T-cell (primary cell): Measurements from ENCODE around the gene PRDX3. TPM values are rescaled to one million over a fixed set of nuclear protein-coding genes. Genes with fewer than 3 reads are reported as not detected.
A peak's percentile ranks its signal among the peaks of the same experiment; 100 is the strongest.

Experiments
- ATAC-seq, 4 experiments: fragments of 200-7000 bp in 3 of 4; fragments of 150-1000 bp in 1 of 4; cut with Tn5 transposase; replicated peaks in 1 of 4; 1 replicate in 3 of 4; 2 replicates in 1 of 4; pipeline ENCODE4 v1.10.0; 2021; ENCODE audit warnings: moderate library complexity in 3 of 4, mild to moderate bottlenecking in 2 of 4, moderate number of reproducible peaks in 1 of 4
- CTCF ChIA-PET, 2 donors: fragments of 300-600 bp; sonication (Branson Sonifier 250); formaldehyde crosslinking; loops; one replicate each; lab custom pipeline; 2022; ENCODE audit warnings: antibody characterized with exemption in 2 of 2; lab: Charles Lee
- POLR2A ChIA-PET, 2 donors: fragments of 300-600 bp; sonication (Branson Sonifier 250); formaldehyde crosslinking; loops; one replicate each; lab custom pipeline; 2022; ENCODE audit warnings: antibody characterized with exemption in 2 of 2; lab: Charles Lee
- DNase-seq, 35 experiments: peaks; one replicate each; pipeline versions ENCODE4 v3.0.0 to v3.0.0-alpha.2; 2013 to 2023
- H3K27ac ChIP-seq: one replicate; pipeline ENCODE4 v1.5.1; 2013; ENCODE audit warnings: low read length
- H3K27me3 ChIP-seq, 2 experiments: replicated peaks in 1 of 2; 1 replicate in 1 of 2; 2 replicates in 1 of 2; pipeline versions ENCODE4 v1.6.1 to v1.7.0; 2013; ENCODE audit warnings: low read length in 1 of 2, mixed read lengths in 1 of 2; ENCODE audit not compliant: control insufficient read depth in 2 of 2, insufficient read depth in 2 of 2; ENCODE audit errors: extremely low read depth in 1 of 2
- H3K36me3 ChIP-seq, 2 donors: 1 replicate in 1 of 2; 2 replicates in 1 of 2; pipeline versions ENCODE4 v1.6.1 to v1.7.0; 2013; ENCODE audit warnings: low read length in 1 of 2; ENCODE audit not compliant: control insufficient read depth in 2 of 2, insufficient read depth in 1 of 2; ENCODE audit errors: extremely low read depth in 1 of 2
- H3K4me1 ChIP-seq, 2 experiments: 1 replicate in 1 of 2; 2 replicates in 1 of 2; pipeline versions ENCODE4 v1.6.1 to v1.7.0; 2013; ENCODE audit warnings: low read length in 2 of 2, mixed read lengths in 1 of 2; ENCODE audit not compliant: insufficient read depth in 2 of 2, control insufficient read depth in 1 of 2; ENCODE audit errors: extremely low read depth in 1 of 2
- H3K4me3 ChIP-seq, 2 donors: 1 replicate in 1 of 2; 2 replicates in 1 of 2; pipeline versions ENCODE4 v1.5.1 to v1.7.0; 2013; ENCODE audit warnings: mild to moderate bottlenecking in 2 of 2, low read length in 1 of 2, moderate library complexity in 1 of 2; ENCODE audit not compliant: control insufficient read depth in 1 of 2; ENCODE audit errors: extremely low read depth in 1 of 2
- H3K9me3 ChIP-seq: 2 replicates; pipeline ENCODE4 v1.7.0; 2013
- H3K27ac Mint-ChIP-seq, 2 donors: one replicate each; pipeline ENCODE4 v1.8.0; 2020 to 2021; ENCODE audit warnings: mild to moderate bottlenecking in 2 of 2, mixed read lengths in 2 of 2
- H3K27me3 Mint-ChIP-seq, 2 donors: one replicate each; pipeline ENCODE4 v1.8.0; 2021 to 2022; ENCODE audit warnings: mixed read lengths in 2 of 2
- H3K36me3 Mint-ChIP-seq: one replicate; pipeline ENCODE4 v1.8.0; 2021; ENCODE audit warnings: mixed read lengths
- H3K4me1 Mint-ChIP-seq, 3 donors: one replicate each; pipeline ENCODE4 v1.8.0; 2020 to 2022; ENCODE audit warnings: mixed read lengths in 3 of 3, mild to moderate bottlenecking in 1 of 3
- H3K4me3 Mint-ChIP-seq, 3 donors: one replicate each; pipeline ENCODE4 v1.8.0; 2020 to 2022; ENCODE audit warnings: mild to moderate bottlenecking in 3 of 3, mixed read lengths in 3 of 3, moderate library complexity in 3 of 3
- H3K9me3 Mint-ChIP-seq, 3 donors: one replicate each; pipeline ENCODE4 v1.8.0; 2020 to 2022; ENCODE audit warnings: mixed read lengths in 3 of 3
- WGBS: methylation state at CpG from one replicate; pipeline ENCODE4 v1.1.5; 2013; ENCODE audit warnings: missing lambda C conversion rate; ENCODE audit not compliant: insufficient coverage; 5-methylcytosine and 5-hydroxymethylcytosine counted together
- total RNA-seq, 35 experiments: library from RNA in 6 of 35; stranded (reverse) in 6 of 35; fragments of 120-200 nt in 1 of 35; gene quantifications; one replicate each; pipeline versions ENCODE4 v1.2.1 to v1.2.4 and lab custom pipeline; 2013 to 2026

PRDX3 gene
- total RNA-seq, 5 donors from 2014 or later (not counting 1 experiment from before 2014, with no cell fraction given): 15.7 to 36.2 (median 34.7) TPM

GRCh38 chr10:119132521-119133345 is 45.9 kb downstream of the PRDX3 start:
- ATAC-seq (no peak), DNase-seq (no peak)
- peaks cover 48% of the 10 kb centered on the region for H3K36me3 Mint-ChIP-seq
- H3K9me3 Mint-ChIP-seq: no peaks in the 10 kb centered on the region
- Histone ChIP-seq H3K27ac (peak overlapping the region; percentile 88), H3K4me1 (peaks cover 10 to 23% of the 10 kb centered on the region in 2 experiments), H3K27me3 (no peaks in the 10 kb centered on the region), H3K4me3 (no peak overlapping the region), H3K36me3 (peaks cover 8 to 42% of the 10 kb centered on the region in 2 donors), H3K9me3 (no peaks in the 10 kb centered on the region)
- H3K4me1 Mint-ChIP-seq: peaks cover 35 to 46% (median 36%) of the 10 kb centered on the region in 3 donors
- H3K4me3 Mint-ChIP-seq: peak overlapping the region; percentile 13 to 87 (median 31)
- H3K27ac Mint-ChIP-seq: peak overlapping the region; percentile 96 to 99
- POLR2A ChIA-PET: interaction anchor here in 1 of 2 donors (0.5 kb wide), 1 partner anchor 731 kb away, joined by 3 read pairs; no protein-coding TSS in a partner anchor
- WGBS: 88% methylated on average over 10 of the region's 14 CpGs
- H3K27me3 Mint-ChIP-seq: no peaks in the 10 kb centered on the region
- CTCF ChIA-PET: interaction anchor here (0.6 to 0.7 kb wide), 2 partner anchors 9 to 24 kb away, joined by 4 to 5 read pairs; no protein-coding TSS in a partner anchor

- Mint-ChIP-seq H3K9me3 (no peaks in the 10 kb centered on the region), H3K36me3 (peaks cover 48% of the 10 kb centered on the region), H3K27ac (peak overlapping the region; percentile 96 to 99), H3K4me1 (peaks cover 35 to 46% (median 36%) of the 10 kb centered on the region in 3 donors), H3K27me3 (no peaks in the 10 kb centered on the region), H3K4me3 (peak overlapping the region; percentile 83 to 87 (median 86))
- 0% methylated on average over 4 of the region's 10 CpGs for WGBS
- DNase-seq (peak in 27 of 35 experiments; percentile 3 to 63 (median 24)), ATAC-seq (peak; percentile 91 to 94 (median 92))
- ChIA-PET CTCF (interaction anchor here in 1 of 2 donors (0.6 kb wide), 1 partner anchor 23 kb away, joined by 5 read pairs; no protein-coding TSS in a partner anchor), POLR2A (interaction anchor here in 1 of 2 donors (0.6 kb wide), 2 partner anchors 52 to 69 kb away, joined by 3 read pairs; no protein-coding TSS in a partner anchor)
- peak overlapping the region; percentile 88 for H3K27ac ChIP-seq
- peaks cover 8 to 42% of the 10 kb centered on the region in 2 donors for H3K36me3 ChIP-seq
- peaks cover 10 to 23% of the 10 kb centered on the region in 2 experiments for H3K4me1 ChIP-seq
- H3K27me3 ChIP-seq: no peaks in the 10 kb centered on the region
- H3K4me3 ChIP-seq: peak overlapping the region; percentile 49 to 72
- H3K9me3 ChIP-seq: no peaks in the 10 kb centered on the region
These were observed 46.9 kb downstream of the PRDX3 start for GRCh38 chr10:119131512-119132240.

- no peak overlapping the region for H3K4me3 Mint-ChIP-seq
- WGBS: 100% methylated on average over 1 of the region's 4 CpGs
- Histone ChIP-seq H3K9me3 (no peaks in the 10 kb centered on the region), H3K27ac (no peak overlapping the region), H3K27me3 (no peaks in the 10 kb centered on the region), H3K4me1 (peaks cover 10 to 23% of the 10 kb centered on the region in 2 experiments), H3K4me3 (no peak overlapping the region), H3K36me3 (peaks cover 8 to 48% of the 10 kb centered on the region in 2 donors)
- ChIA-PET POLR2A (no interaction called here), CTCF (no interaction called here)
- ATAC-seq (no peak), DNase-seq (no peak)
- H3K27me3 Mint-ChIP-seq: no peaks in the 10 kb centered on the region
- H3K4me1 Mint-ChIP-seq: peaks cover 32 to 41% (median 35%) of the 10 kb centered on the region in 3 donors
- peak overlapping the region; percentile 96 to 99 for H3K27ac Mint-ChIP-seq
- no peaks in the 10 kb centered on the region for H3K9me3 Mint-ChIP-seq
- peaks cover 52% of the 10 kb centered on the region for H3K36me3 Mint-ChIP-seq
These were observed 48.9 kb downstream of the PRDX3 start for GRCh38 chr10:119129721-119130120.

- Mint-ChIP-seq H3K4me1 (peaks cover 9 to 18% (median 10%) of the 10 kb centered on the region in 3 donors), H3K36me3 (peaks cover 46% of the 10 kb centered on the region), H3K4me3 (no peak overlapping the region), H3K27ac (no peak overlapping the region), H3K9me3 (no peaks in the 10 kb centered on the region), H3K27me3 (no peaks in the 10 kb centered on the region)
- WGBS: 100% methylated on average over 1 of the region's 2 CpGs
- Histone ChIP-seq H3K27ac (no peak overlapping the region), H3K9me3 (no peaks in the 10 kb centered on the region), H3K4me1 (peaks cover 0 to 10% of the 10 kb centered on the region in 2 experiments), H3K4me3 (no peak overlapping the region), H3K27me3 (no peaks in the 10 kb centered on the region), H3K36me3 (peaks cover 0 to 56% of the 10 kb centered on the region in 2 donors)
- DNase-seq (no peak), ATAC-seq (no peak)
- ChIA-PET CTCF (no interaction called here), POLR2A (no interaction called here)
These were observed 52.7 kb downstream of the PRDX3 start for GRCh38 chr10:119125942-119126341.

GRCh38 chr10:119120875-119121274 is 57.7 kb downstream of the PRDX3 start:
- H3K9me3 Mint-ChIP-seq: no peaks in the 10 kb centered on the region
- H3K9me3 ChIP-seq: no peaks in the 10 kb centered on the region
- ATAC-seq: no peak
- H3K4me1 ChIP-seq: peaks cover 0 to 13% of the 10 kb centered on the region in 2 experiments
- no peak for DNase-seq
- POLR2A ChIA-PET: no interaction called here
- peaks cover 0 to 4% (median 3%) of the 10 kb centered on the region in 3 donors for H3K4me1 Mint-ChIP-seq
- no peaks in the 10 kb centered on the region for H3K27me3 ChIP-seq
- H3K27ac Mint-ChIP-seq: no peak overlapping the region
- H3K36me3 ChIP-seq: peaks cover 0 to 58% of the 10 kb centered on the region in 2 donors
- H3K27ac ChIP-seq: peak overlapping the region; percentile 51
- H3K4me3 ChIP-seq: no peak overlapping the region
- no peak overlapping the region for H3K4me3 Mint-ChIP-seq
- no CpG with 5 or more reads among the region's 2 CpGs for WGBS
- H3K27me3 Mint-ChIP-seq: no peaks in the 10 kb centered on the region
- CTCF ChIA-PET: no interaction called here
- peaks cover 35% of the 10 kb centered on the region for H3K36me3 Mint-ChIP-seq

- DNase-seq (peak in 4 of 35 experiments; percentile 5 to 54 (median 14)), ATAC-seq (peak in 2 of 4 experiments; percentile 37 to 78)
- no peak overlapping the region for H3K27ac Mint-ChIP-seq
- H3K27ac ChIP-seq: peak overlapping the region; percentile 51
- H3K4me1 ChIP-seq: peaks cover 0 to 13% of the 10 kb centered on the region in 2 experiments
- no peaks in the 10 kb centered on the region for H3K27me3 Mint-ChIP-seq
- H3K9me3 Mint-ChIP-seq: no peaks in the 10 kb centered on the region
- peaks cover 0 to 4% (median 3%) of the 10 kb centered on the region in 3 donors for H3K4me1 Mint-ChIP-seq
- ChIA-PET CTCF (no interaction called here), POLR2A (no interaction called here)
- peaks cover 33% of the 10 kb centered on the region for H3K36me3 Mint-ChIP-seq
- 40% methylated on average over 1 of the region's 4 CpGs for WGBS
- no peak overlapping the region for H3K4me3 Mint-ChIP-seq
- peaks cover 0 to 55% of the 10 kb centered on the region in 2 donors for H3K36me3 ChIP-seq
- H3K27me3 ChIP-seq: no peaks in the 10 kb centered on the region
- no peaks in the 10 kb centered on the region for H3K9me3 ChIP-seq
- H3K4me3 ChIP-seq: no peak overlapping the region
These were observed 58.2 kb downstream of the PRDX3 start for GRCh38 chr10:119120413-119120867.
